ENCODE results near the gene BLMH.
"Not testable (repeated sequence)": the region's sequence is repeated elsewhere in the genome, so short reads cannot be mapped to it uniquely, and the experiment has no call there.

The BLMH gene

GRCh38 chr17:30244853-30245385 lies 46.8 kb downstream of the BLMH start:
- DNase-seq: no peak

- no peak for DNase-seq
These were observed 48.2 kb downstream of the BLMH start for GRCh38 chr17:30243568-30243967.

- DNase-seq: no peak
These were observed 48.7 kb downstream of the BLMH start for GRCh38 chr17:30243002-30243401.

GRCh38 chr17:30241051-30241450 lies 50.7 kb downstream of the BLMH start:
- no peak for DNase-seq

GRCh38 chr17:30240177-30240576 lies 51.6 kb downstream of the BLMH start:
- no peak for DNase-seq

- DNase-seq: no peak
These were observed 52.7 kb downstream of the BLMH start for GRCh38 chr17:30239089-30239462.

GRCh38 chr17:30238387-30239088 lies 53.2 kb downstream of the BLMH start:
- no peak for DNase-seq

GRCh38 chr17:30238003-30238344 lies 53.8 kb downstream of the BLMH start:
- DNase-seq: no peak

- DNase-seq: no peak
These were observed 54.3 kb downstream of the BLMH start for GRCh38 chr17:30237296-30238002.

GRCh38 chr17:30236766-30237165 lies 55.0 kb downstream of the BLMH start:
- no peak for DNase-seq

- DNase-seq: no peak
These were observed 55.5 kb downstream of the BLMH start for GRCh38 chr17:30236297-30236624.

GRCh38 chr17:30235386-30236296 lies 56.1 kb downstream of the BLMH start, which contains the start of gene SLC6A4:
SLC6A4 (minus strand) TSS chr17:30235697; CDS start chr17:30221958, 13,739 bp downstream.
- no peak for DNase-seq

GRCh38 chr17:30234964-30235363 lies 56.8 kb downstream of the BLMH start:
- no peak for DNase-seq

- DNase-seq: no peak
These were observed 57.4 kb downstream of the BLMH start for GRCh38 chr17:30234296-30234695.

- no peak for DNase-seq
These were observed 58.8 kb downstream of the BLMH start for GRCh38 chr17:30232824-30233427.

- DNase-seq: no peak
These were observed 59.5 kb downstream of the BLMH start for GRCh38 chr17:30232015-30232823.

GRCh38 chr17:30230596-30231125 lies 61.1 kb downstream of the BLMH start:
- no peak for DNase-seq

GRCh38 chr17:30230009-30230408 lies 61.7 kb downstream of the BLMH start:
- not testable (repeated sequence) for DNase-seq

- DNase-seq: no peak
These were observed 62.7 kb downstream of the BLMH start for GRCh38 chr17:30229012-30229411.

- no peak for DNase-seq
These were observed 63.7 kb downstream of the BLMH start for GRCh38 chr17:30228011-30228410.

GRCh38 chr17:30226878-30227277 lies 64.9 kb downstream of the BLMH start:
- DNase-seq: no peak
